Posterior vena cava (tissue), 2 donors: ENCODE results near the gene LRRC46. TPM values are rescaled to one million over a fixed set of nuclear protein-coding genes. Genes with fewer than 3 reads are reported as not detected.

Experiments
- DNase-seq: peaks from one replicate; pipeline ENCODE4 v3.0.0-alpha.2; 2020; ENCODE audit warnings: low spot score
- intact Hi-C, 2 donors: fragments of 100-400 bp; cut with DNase I; formaldehyde crosslinking; loops; one replicate each; pipeline versions ENCODE4 v1.14.1 to v1.14.2; 2022 to 2023
- total RNA-seq, 2 donors: library from RNA; stranded (reverse); fragmentation: NEBNext Ultra II Directional; extraction: Animal tissue kit (Norgen Biotek cat#: 25700); gene quantifications; one replicate each; pipeline ENCODE4 v1.2.1, GENCODE V29; 2021
- donor health status: DM: yes; HTN: yes; CAD: no.
- donor health status: DM: yes; HTN: yes; CAD: no.

Gene LRRC46
- total RNA-seq, 2 donors from 2014 or later = not detected

- DNase-seq = no peak
- intact Hi-C loops = loop anchor here in 1 of 2 donors (2.0 to 10.0 kb wide), 2 partner anchors 44 to 120 kb away; no protein-coding TSS in a partner anchor
These were observed 13.6 kb downstream of the LRRC46 start for GRCh38 chr17:47844814-47845715.

- DNase-seq = no peak
- intact Hi-C loops = loop anchor here in 1 of 2 donors (2.0 to 10.0 kb wide), 2 partner anchors 43 to 119 kb away; no protein-coding TSS in a partner anchor
These were observed 14.2 kb downstream of the LRRC46 start for GRCh38 chr17:47845716-47846075.

- no peak for DNase-seq
- intact Hi-C loops = loop anchor here in 1 of 2 donors (10.0 kb wide), 1 partner anchor 118 kb away; no protein-coding TSS in a partner anchor
These were observed 15.4 kb downstream of the LRRC46 start for GRCh38 chr17:47846716-47847340.

- DNase-seq = no peak
- intact Hi-C loops = loop anchor here in 1 of 2 donors (10.0 kb wide), 1 partner anchor 117 kb away; no protein-coding TSS in a partner anchor
These were observed 16.1 kb downstream of the LRRC46 start for GRCh38 chr17:47847341-47848197.

- intact Hi-C loops = loop anchor here in 1 of 2 donors (10.0 kb wide), 1 partner anchor 117 kb away; no protein-coding TSS in a partner anchor
- DNase-seq = no peak
These were observed 16.7 kb downstream of the LRRC46 start for GRCh38 chr17:47848198-47848513.

- no peak for DNase-seq
- intact Hi-C loops = no loop called here
These were observed 18.9 kb downstream of the LRRC46 start for GRCh38 chr17:47850373-47850691.

GRCh38 chr17:47850692-47851573 is 19.5 kb downstream of the LRRC46 start, which contains the start of gene SP6:
SP6 (minus strand) TSS chr17:47851163; CDS start chr17:47848429, 2,734 bp downstream.
- intact Hi-C loops = no loop called here

GRCh38 chr17:47851764-47852112 is 20.3 kb downstream of the LRRC46 start:
- no peak for DNase-seq
- intact Hi-C loops = no loop called here

More at GRCh38 chr17:47850692-47851573, 19.5 kb downstream of the LRRC46 start, which contains the start of gene SP6:
- peak; percentile 86 for DNase-seq

GRCh38 chr17:47852113-47852949 is 20.9 kb downstream of the LRRC46 start:
- DNase-seq = no peak
- intact Hi-C loops = no loop called here

GRCh38 chr17:47853616-47854015 is 22.1 kb downstream of the LRRC46 start:
- no peak for DNase-seq
- intact Hi-C loops = no loop called here

GRCh38 chr17:47855737-47856136 is 24.3 kb downstream of the LRRC46 start:
- DNase-seq = no peak
- intact Hi-C loops = no loop called here

- no peak for DNase-seq
- intact Hi-C loops = no loop called here
These were observed 25.4 kb downstream of the LRRC46 start for GRCh38 chr17:47856830-47857229.

GRCh38 chr17:47857551-47858455 is 26.3 kb downstream of the LRRC46 start:
- no peak for DNase-seq
- intact Hi-C loops = no loop called here

- intact Hi-C loops = no loop called here
- DNase-seq = no peak
These were observed 28.9 kb downstream of the LRRC46 start for GRCh38 chr17:47860386-47860785.

- DNase-seq = no peak
- intact Hi-C loops = no loop called here
These were observed 31.4 kb downstream of the LRRC46 start for GRCh38 chr17:47862621-47863440.

GRCh38 chr17:47864791-47865216 is 33.3 kb downstream of the LRRC46 start:
- no peak for DNase-seq
- intact Hi-C loops = no loop called here
